Measurements from ENCODE around the gene ZNF581. TPM values are rescaled to one million over a fixed set of nuclear protein-coding genes. Genes with fewer than 3 reads are reported as not detected.
A peak's percentile ranks its signal among the peaks of the same experiment; 100 is the strongest.

The ZNF581 gene
- total RNA-seq, 2 donors from 2014 or later, result 15.2 to 18.7 TPM

GRCh38 chr19:55622242-55622969 lies 21.0 kb upstream of the ZNF581 start:
- ATAC-seq, result no peak
- DNase-seq, result no peak
- intact Hi-C loops (cut with DNase I, micrococcal nuclease), result no loop called here

- intact Hi-C loops (cut with DNase I, micrococcal nuclease), result no loop called here
- ATAC-seq (no peak), DNase-seq (no peak)
Measured at GRCh38 chr19:55623130-55623529, 20.3 kb upstream of the ZNF581 start.

- intact Hi-C loops (cut with DNase I, micrococcal nuclease), result no loop called here
- no peak for ATAC-seq
- DNase-seq, result no peak
Measured at GRCh38 chr19:55623561-55623960, 19.9 kb upstream of the ZNF581 start.

DNA sequence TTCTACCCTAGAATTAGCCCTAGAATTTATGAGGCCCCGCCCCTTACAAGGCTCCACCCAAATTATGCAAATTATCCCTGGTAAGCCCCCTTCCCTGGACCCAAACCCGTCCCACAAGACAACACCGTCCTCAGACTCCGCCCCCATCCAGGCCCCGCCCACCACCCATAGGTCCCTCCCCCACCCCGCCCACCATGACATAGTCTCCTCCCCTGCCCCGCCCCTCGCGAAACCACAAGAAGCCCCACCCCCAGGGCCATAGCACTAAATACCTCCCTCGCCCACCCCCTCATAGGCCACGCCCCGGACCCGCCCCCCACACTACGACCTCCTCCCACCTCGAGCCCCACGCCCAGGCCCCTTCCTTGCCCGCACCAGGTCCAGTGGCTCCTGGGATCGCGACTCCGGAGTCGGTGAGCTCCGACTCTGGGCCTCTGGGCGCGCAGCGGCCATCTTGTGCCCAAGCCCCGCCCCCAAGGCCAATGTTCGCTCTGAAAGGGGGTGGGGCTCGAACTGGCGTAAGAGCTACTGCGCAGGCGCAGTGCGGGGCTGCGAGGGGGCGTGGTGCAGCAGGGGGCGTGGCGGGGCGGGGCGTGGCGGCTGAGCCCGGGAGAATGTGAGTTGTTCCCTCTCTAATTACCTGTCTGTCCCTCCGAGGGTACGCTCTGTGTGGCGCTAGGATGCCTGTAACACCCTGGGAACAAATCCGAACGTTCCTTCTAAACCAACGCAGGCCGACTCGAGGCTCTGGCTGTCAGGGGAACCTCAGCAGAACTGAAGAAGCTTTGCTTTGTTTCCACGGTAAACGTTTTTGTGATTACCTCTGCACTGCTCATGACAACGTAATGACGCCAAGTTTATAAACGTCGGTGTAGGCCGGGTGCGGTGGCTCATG lies 19.1 kb upstream of the ZNF581 start, which contains the start of gene ZNF784:
ZNF784 (minus strand) TSS at position 458 of the 895 bp plus-strand sequence; CDS start at position 453, 5 bp downstream.
- intact Hi-C loops (cut with DNase I, micrococcal nuclease), result no loop called here
- peak; percentile 91 for ATAC-seq

GRCh38 chr19:55625004-55625326 lies 18.5 kb upstream of the ZNF581 start:
- ATAC-seq, result no peak
- no peak for DNase-seq
- intact Hi-C loops (cut with DNase I, micrococcal nuclease), result no loop called here

More for the DNA sequence above, 19.1 kb upstream of the ZNF581 start, which contains the start of gene ZNF784:
- peak; percentile 85 to 94 for DNase-seq

GRCh38 chr19:55626350-55626749 lies 17.1 kb upstream of the ZNF581 start:
- intact Hi-C loops (cut with DNase I, micrococcal nuclease), result no loop called here
- ATAC-seq (no peak), DNase-seq (no peak)

DNA sequence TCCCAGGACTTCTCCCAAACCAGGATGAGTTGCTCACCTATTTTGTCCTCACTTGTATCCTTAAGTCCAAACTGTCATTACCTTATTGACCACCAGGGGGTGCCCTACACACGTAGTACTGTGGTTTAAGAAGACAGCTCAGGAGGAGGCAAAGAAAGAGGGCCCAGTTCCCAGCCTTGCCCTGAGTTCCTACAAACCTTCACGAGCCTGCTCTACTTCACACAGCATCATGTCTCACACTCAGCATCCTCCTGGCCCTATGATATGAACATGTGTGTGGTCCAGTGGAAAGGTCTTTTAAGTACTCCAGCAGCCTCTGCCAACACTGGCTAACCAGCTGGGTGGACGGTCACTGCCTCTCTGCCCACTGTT lies 11.0 kb upstream of the ZNF581 start:
- ATAC-seq, result peak; percentile 66
- intact Hi-C loops (cut with DNase I, micrococcal nuclease), result loop anchor here in 1 of 2 donors (10.0 kb wide), 1 partner anchor 118 kb away; no protein-coding TSS in a partner anchor
- DNase-seq, result peak; percentile 90 to 94

DNA sequence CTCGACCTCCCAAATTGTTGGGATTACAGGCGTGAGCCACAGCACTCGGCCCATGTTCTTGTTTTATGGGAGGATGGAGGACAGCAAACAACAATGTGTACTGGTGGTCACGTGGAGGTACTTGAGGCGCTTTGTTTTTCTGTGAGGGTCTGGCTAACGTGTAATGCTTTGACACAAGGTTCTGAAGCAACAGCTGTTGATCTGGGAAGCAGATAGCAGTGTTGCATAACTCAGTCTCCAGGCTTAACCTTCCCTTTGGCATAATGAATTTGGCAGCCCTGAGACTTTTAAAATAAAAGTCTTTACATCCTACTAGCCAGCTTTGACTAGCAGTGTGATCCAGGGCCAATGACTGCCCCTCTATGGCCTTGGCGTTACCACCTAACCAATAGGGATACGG lies 9.6 kb upstream of the ZNF581 start:
- intact Hi-C loops (cut with DNase I, micrococcal nuclease), result loop anchor here in 1 of 2 donors (10.0 kb wide), 1 partner anchor 119 kb away; no protein-coding TSS in a partner anchor
- ATAC-seq (no peak), DNase-seq (no peak)

DNA sequence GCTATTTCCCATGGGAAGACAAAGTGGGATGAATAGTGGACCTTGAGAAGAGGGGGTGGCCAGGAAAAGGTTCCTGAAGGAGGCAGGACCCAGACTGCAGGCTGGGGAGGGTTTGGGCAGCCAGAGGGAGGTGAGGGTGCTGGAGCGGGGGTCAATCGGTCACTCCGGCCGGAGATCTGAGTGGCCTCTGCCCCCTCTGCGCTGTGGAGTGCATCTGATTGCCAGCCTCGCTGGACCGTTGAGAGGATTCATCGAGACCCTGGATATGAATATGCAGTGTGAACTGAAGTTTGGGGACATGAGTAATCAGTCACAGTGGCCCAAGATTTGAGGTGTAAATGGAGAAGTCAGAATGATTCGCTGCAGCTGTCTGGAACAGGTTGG lies 8.1 kb upstream of the ZNF581 start:
- ATAC-seq, result peak; percentile 2
- DNase-seq, result no peak
- intact Hi-C loops (cut with DNase I, micrococcal nuclease), result loop anchor here in 1 of 2 donors (10.0 kb wide), 1 partner anchor 121 kb away; no protein-coding TSS in a partner anchor

- intact Hi-C loops (cut with DNase I, micrococcal nuclease), result loop anchor here in 1 of 2 donors (10.0 kb wide), 1 partner anchor 121 kb away; no protein-coding TSS in a partner anchor
- no peak for ATAC-seq
- DNase-seq, result no peak
Measured at GRCh38 chr19:55635856-55636440, 7.5 kb upstream of the ZNF581 start.

GRCh38 chr19:55636723-55637122 lies 6.7 kb upstream of the ZNF581 start:
- no peak for DNase-seq
- intact Hi-C loops (cut with DNase I, micrococcal nuclease), result loop anchor here in 1 of 2 donors (10.0 kb wide), 1 partner anchor 122 kb away; no protein-coding TSS in a partner anchor
- ATAC-seq, result no peak

- intact Hi-C loops (cut with DNase I, micrococcal nuclease), result loop anchor here in 1 of 2 donors (10.0 kb wide), 1 partner anchor 123 kb away; no protein-coding TSS in a partner anchor
- no peak for ATAC-seq
- DNase-seq, result peak in 1 of 2 donors; percentile 19
Measured at GRCh38 chr19:55637534-55637933, 5.9 kb upstream of the ZNF581 start.

DNA sequence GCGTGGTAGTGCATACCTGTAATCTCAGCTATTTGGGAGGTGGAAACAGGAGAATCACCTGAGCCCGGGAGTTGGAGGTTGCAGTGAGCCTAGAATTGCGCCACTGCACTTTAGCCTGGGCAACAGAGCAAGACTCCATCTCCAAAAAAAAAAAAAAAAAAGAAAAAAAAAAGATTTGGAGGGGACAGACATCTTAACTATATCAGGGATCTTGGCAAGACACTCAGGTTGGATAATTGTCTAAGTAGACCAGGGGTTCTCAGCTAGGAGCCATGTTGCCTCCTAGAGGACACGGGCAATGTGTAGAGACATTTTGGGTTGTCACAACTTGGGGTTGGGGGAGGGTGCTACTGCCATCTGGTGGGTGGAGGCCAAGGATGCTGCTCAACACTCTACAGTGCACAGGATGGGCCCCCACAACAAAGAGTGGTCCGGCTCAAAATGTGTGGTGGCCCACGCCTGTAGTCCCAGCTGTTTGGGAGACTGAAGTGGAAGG lies 4.5 kb upstream of the ZNF581 start:
- intact Hi-C loops (cut with DNase I, micrococcal nuclease), result loop anchor here in 1 of 2 donors (10.0 kb wide), 1 partner anchor 124 kb away; no protein-coding TSS in a partner anchor
- ATAC-seq, result no peak
- DNase-seq, result no peak

GRCh38 chr19:55640043-55640576 lies 3.3 kb upstream of the ZNF581 start:
- intact Hi-C loops (cut with DNase I, micrococcal nuclease), result no loop called here
- DNase-seq (peak; percentile 62 to 73), ATAC-seq (no peak)

- peak in 1 of 2 donors; percentile 70 for DNase-seq
- intact Hi-C loops (cut with DNase I, micrococcal nuclease), result no loop called here
- ATAC-seq, result peak; percentile 55
Measured at GRCh38 chr19:55640577-55641425, 2.6 kb upstream of the ZNF581 start, which contains the start of gene ZNF580. Gene ZNF580, plus strand, starts transcription at chr19:55641002. Its CDS starts 1,507 bp downstream, at chr19:55642509.

GRCh38 chr19:55641426-55642152 lies 1.9 kb upstream of the ZNF581 start:
- DNase-seq (no peak), ATAC-seq (peak; percentile 1)
- intact Hi-C loops (cut with DNase I, micrococcal nuclease), result no loop called here

Data from left colon (tissue), 2 donors.